Esophagus squamous epithelium (tissue), 4 donors: ENCODE results near the gene ALX1.

ENCODE experiments used
- CTCF ChIP-seq, 6 experiments: fragments of 450-650 bp in 4 of 6; fragments of 200-600 bp in 2 of 6; sonication (generic) in 2 of 6; IDR thresholded peaks; one replicate each; pipeline ENCODE4 v1.5.1; 2016 to 2019; ENCODE audit warnings: antibody characterized with exemption in 6 of 6, mild to moderate bottlenecking in 4 of 6, moderate library complexity in 4 of 6
- POLR2A ChIP-seq, 4 donors: fragments of 450-650 bp; IDR thresholded peaks; one replicate each; pipeline ENCODE4 v1.6.1; 2017; ENCODE audit warnings: antibody characterized with exemption in 4 of 4, mild to moderate bottlenecking in 4 of 4, moderate library complexity in 3 of 4

GRCh38 chr12:85279449-85280164, 413 bp upstream of the ALX1 start:
- no peak for TF ChIP-seq CTCF (IDR thresholded peaks at IDR 0.05)
- no peak for TF ChIP-seq POLR2A (IDR thresholded peaks at IDR 0.05)
